Measurements from ENCODE around the gene AATF. TPM values are rescaled to one million over a fixed set of nuclear protein-coding genes. Genes with fewer than 3 reads are reported as not detected.

Gene AATF
- total and polyA plus RNA-seq, 2 of the 8 experiments (the other 6 are each of a cell fraction or from before 2014, with no cell fraction given), result 20.1 to 62.8 TPM

DNA sequence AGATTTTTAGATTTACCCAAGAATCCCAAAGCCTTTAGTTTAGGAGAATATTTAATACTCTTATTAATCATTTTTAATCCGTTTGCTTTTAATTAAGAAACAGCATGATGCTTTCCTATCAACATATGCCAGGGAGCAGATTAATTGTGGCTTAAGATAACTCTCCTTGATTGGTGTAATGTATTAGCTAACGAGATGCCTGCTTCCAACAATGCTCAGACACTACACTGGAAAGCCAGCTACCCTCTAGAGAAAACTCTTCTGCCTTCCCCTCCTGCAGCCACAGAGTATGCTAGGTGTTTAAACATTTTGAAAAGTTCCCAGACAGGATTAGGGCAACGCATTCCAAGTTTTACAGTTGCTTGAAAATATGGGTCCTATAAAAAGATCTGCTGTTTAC is 142.2 kb downstream of the AATF start:
- FAIRE-seq (no peak), DNase-seq (ENCODE audit: low read depth in 1 of 2, low spot score in 2 of 2) (no peak)
- Histone ChIP-seq H3K4me3 (ENCODE audit: extremely low read depth in 1 of 4, insufficient read depth in 2 of 4, low read depth in 3 of 4, low read length in 4 of 4) (no peak overlapping the region), H2BK20ac (ENCODE audit: low read length) (no peak overlapping the region), H3K23ac (ENCODE audit: insufficient read length) (no peak overlapping the region), H3K23me2 (ENCODE audit: low read depth, low read length) (no peaks in the 10 kb centered on the region), H4K20me1 (replicated peaks in 1 of 2; ENCODE audit: control insufficient read depth in 1 of 2, insufficient read depth in 2 of 2, low read length in 2 of 2) (no peaks in the 10 kb centered on the region), H3K9me3 (ENCODE audit: insufficient read depth in 2 of 2, low read depth in 1 of 2, low read length in 1 of 2) (no peaks in the 10 kb centered on the region), H3K9ac (replicated peaks in 1 of 4; ENCODE audit: extremely low read depth in 1 of 4, low read depth in 3 of 4, low read length in 3 of 4) (no peak overlapping the region), H3K14ac (ENCODE audit: insufficient read length) (no peak overlapping the region), H4K5ac (ENCODE audit: insufficient read length, low read depth, low read length) (no peak overlapping the region), H2AK5ac (ENCODE audit: low read depth, low read length) (no peak overlapping the region), H3K18ac (ENCODE audit: extremely low read depth, low read length) (no peak overlapping the region), H2BK5ac (ENCODE audit: low read depth, low read length) (no peak overlapping the region), H3K4me2 (ENCODE audit: insufficient read depth in 1 of 2, low read depth in 2 of 2, low read length in 2 of 2) (no peak overlapping the region), H3K36me3 (ENCODE audit: control insufficient read depth in 2 of 4, insufficient read depth in 4 of 4, low read length in 3 of 4) (peaks cover 12 to 49% (median 37%) of the 10 kb centered on the region in 4 experiments; a peak in 7 of 8 replicates), H4K91ac (replicated peaks; ENCODE audit: insufficient read length, low read length) (no peak overlapping the region), H2BK15ac (ENCODE audit: low read length) (no peak overlapping the region), H4K8ac (ENCODE audit: extremely low read depth, insufficient read depth, low read length) (no peak overlapping the region; the same call in 1 of the 2 replicates), H3K4me1 (replicated peaks in 1 of 4; ENCODE audit: control insufficient read depth in 3 of 4, insufficient read depth in 4 of 4, low read length in 3 of 4) (peaks cover 0 to 4% (median 0%) of the 10 kb centered on the region in 4 experiments; a peak in 1 of 7 replicates), H3K27me3 (replicated peaks in 1 of 4; ENCODE audit: control insufficient read depth in 3 of 4, extremely low read depth in 1 of 4, insufficient read depth in 3 of 4, low read length in 3 of 4) (no peaks in the 10 kb centered on the region), H3K4ac (replicated peaks; ENCODE audit: insufficient read length, low read depth, low read length) (no peak overlapping the region), H3K79me1 (ENCODE audit: low read depth, low read length) (no peaks in the 10 kb centered on the region), H3K27ac (ENCODE audit: low read depth, low read length) (no peak overlapping the region), H2BK12ac (ENCODE audit: low read depth, low read length) (no peak overlapping the region), H3K79me2 (ENCODE audit: control insufficient read depth in 1 of 2, insufficient read depth in 2 of 2, low read length in 2 of 2) (no peaks in the 10 kb centered on the region), H3K56ac (replicated peaks; ENCODE audit: insufficient read length, low read depth, low read length) (no peak overlapping the region), H2BK120ac (replicated peaks; ENCODE audit: low read depth, low read length) (no peak overlapping the region), H2AFZ (ENCODE audit: low read length) (no peak overlapping the region)
- ChIA-PET CTCF (ENCODE audit: partially characterized antibody) (interaction anchor here (1.0 kb wide), 2 partner anchors 9 to 83 kb away, joined by 3 to 4 read pairs; no protein-coding TSS in a partner anchor), POLR2A (ENCODE audit: partially characterized antibody) (interaction anchor here (0.8 kb wide), 1 partner anchor 15 kb away, joined by 3 read pairs; no protein-coding TSS in a partner anchor)
- 84% methylated on average over 3 of the region's 3 CpGs; no CpG with 5 or more reads in 1 of the 2 experiments for WGBS, 2 experiments (ENCODE audit: extremely low coverage in 1 of 2, insufficient coverage in 1 of 2, insufficient read length in 1 of 2, insufficient replicate concordance in 2 of 2, low coverage in 1 of 2, low lambda C conversion rate in 2 of 2, missing lambda C conversion rate in 1 of 2)
- TF ChIP-seq KDM4A (IDR thresholded peaks at IDR 0.05; ENCODE audit: low read depth, low read length, severe bottlenecking) (no peak), CHD1 (IDR thresholded peaks at IDR 0.05; ENCODE audit: low read depth, low read length) (no peak), RBBP5 (IDR thresholded peaks at IDR 0.05; ENCODE audit: borderline replicate concordance, low read depth, low read length) (no peak), SP2 (IDR thresholded peaks at IDR 0.05; ENCODE audit: low read length) (no peak)

Measured in H1 (cell line).